ENCODE data around the gene STAG2. TPM values are rescaled to one million over a fixed set of nuclear protein-coding genes. Genes with fewer than 3 reads are reported as not detected.

Gene STAG2
- total RNA-seq, 1 experiment from 2014 or later: 66.3 TPM

GRCh38 chrX:123923211-123923610 lies 38.3 kb upstream of the STAG2 start:
- Histone ChIP-seq H3K9me2 (ENCODE audit: insufficient read depth) (no peaks in the 10 kb centered on the region), H3K4me1 (ENCODE audit: control insufficient read depth in 1 of 2, insufficient read depth in 2 of 2, low read length in 2 of 2) (peaks cover 1 to 8% of the 10 kb centered on the region in 2 experiments; a peak in 3 of 4 replicates), H4K20me1 (ENCODE audit: insufficient read depth) (no peaks in the 10 kb centered on the region), H3K4me3 (replicated peaks in 1 of 2; ENCODE audit: low read depth in 1 of 2, low read length in 2 of 2) (no peak overlapping the region), H3K4me2 (ENCODE audit: low read length) (no peak overlapping the region), H3K9ac (ENCODE audit: low read length) (no peak overlapping the region), H2AFZ (ENCODE audit: low read depth, low read length, poor library complexity, severe bottlenecking) (no peak overlapping the region), H3K79me2 (ENCODE audit: insufficient read depth, low read length) (no peaks in the 10 kb centered on the region), H3K27me3 (ENCODE audit: insufficient read depth, low read length) (no peaks in the 10 kb centered on the region), H3K27ac (ENCODE audit: low read depth, low read length) (no peak overlapping the region), H3K9me3 (ENCODE audit: control insufficient read depth in 1 of 2, insufficient read depth in 1 of 2, low read depth in 1 of 2, low read length in 2 of 2) (no peaks in the 10 kb centered on the region), H3K36me3 (ENCODE audit: control insufficient read depth in 1 of 2, insufficient read depth in 2 of 2, low read length in 2 of 2) (no peaks in the 10 kb centered on the region)
- no TSS peak for BruUV-seq (replicated peaks)
- ChIA-PET RAD21 (ENCODE audit: low non-redundant PET in 1 of 2, low total read pairs in 2 of 2, uncharacterized antibody in 2 of 2, unreplicated experiment in 2 of 2) (no interaction called here), CTCF (interaction anchor here (1.3 kb wide), 1 partner anchor 90 kb away, joined by 3 read pairs; no protein-coding TSS in a partner anchor), POLR2A (no interaction called here)
- no peak for TF ChIP-seq EGR1 (IDR thresholded peaks at IDR 0.05; ENCODE audit: low read depth)
- TF ChIP-seq ZBTB33 (IDR thresholded peaks at IDR 0.05; ENCODE audit: extremely low read depth, insufficient replicate concordance, low read length): no peak
- TF ChIP-seq, protein P1, sequence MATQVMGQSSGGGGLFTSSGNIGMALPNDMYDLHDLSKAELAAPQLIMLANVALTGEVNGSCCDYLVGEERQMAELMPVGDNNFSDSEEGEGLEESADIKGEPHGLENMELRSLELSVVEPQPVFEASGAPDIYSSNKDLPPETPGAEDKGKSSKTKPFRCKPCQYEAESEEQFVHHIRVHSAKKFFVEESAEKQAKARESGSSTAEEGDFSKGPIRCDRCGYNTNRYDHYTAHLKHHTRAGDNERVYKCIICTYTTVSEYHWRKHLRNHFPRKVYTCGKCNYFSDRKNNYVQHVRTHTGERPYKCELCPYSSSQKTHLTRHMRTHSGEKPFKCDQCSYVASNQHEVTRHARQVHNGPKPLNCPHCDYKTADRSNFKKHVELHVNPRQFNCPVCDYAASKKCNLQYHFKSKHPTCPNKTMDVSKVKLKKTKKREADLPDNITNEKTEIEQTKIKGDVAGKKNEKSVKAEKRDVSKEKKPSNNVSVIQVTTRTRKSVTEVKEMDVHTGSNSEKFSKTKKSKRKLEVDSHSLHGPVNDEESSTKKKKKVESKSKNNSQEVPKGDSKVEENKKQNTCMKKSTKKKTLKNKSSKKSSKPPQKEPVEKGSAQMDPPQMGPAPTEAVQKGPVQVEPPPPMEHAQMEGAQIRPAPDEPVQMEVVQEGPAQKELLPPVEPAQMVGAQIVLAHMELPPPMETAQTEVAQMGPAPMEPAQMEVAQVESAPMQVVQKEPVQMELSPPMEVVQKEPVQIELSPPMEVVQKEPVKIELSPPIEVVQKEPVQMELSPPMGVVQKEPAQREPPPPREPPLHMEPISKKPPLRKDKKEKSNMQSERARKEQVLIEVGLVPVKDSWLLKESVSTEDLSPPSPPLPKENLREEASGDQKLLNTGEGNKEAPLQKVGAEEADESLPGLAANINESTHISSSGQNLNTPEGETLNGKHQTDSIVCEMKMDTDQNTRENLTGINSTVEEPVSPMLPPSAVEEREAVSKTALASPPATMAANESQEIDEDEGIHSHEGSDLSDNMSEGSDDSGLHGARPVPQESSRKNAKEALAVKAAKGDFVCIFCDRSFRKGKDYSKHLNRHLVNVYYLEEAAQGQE (IDR thresholded peaks at IDR 0.05; ENCODE audit: low read depth): no peak
- no peak for TF ChIP-seq YY1 (IDR thresholded peaks at IDR 0.05; ENCODE audit: extremely low read depth, insufficient replicate concordance, low read depth, low read length)
- no peak for TF ChIP-seq SIN3A (IDR thresholded peaks at IDR 0.05; ENCODE audit: low read depth)
- no peak for TF ChIP-seq SP1 (IDR thresholded peaks at IDR 0.05; ENCODE audit: low read depth)
- TF ChIP-seq JUND (IDR thresholded peaks at IDR 0.05): no peak
- no peak for TF ChIP-seq FOSL1 (IDR thresholded peaks at IDR 0.05; ENCODE audit: low read depth)
- no peak for DNase-seq (ENCODE audit: low read depth, low spot score)
- ATAC-seq: no peak
- intact Hi-C loops (cut with micrococcal nuclease): no loop called here

Measured in HCT116 (cell line).